A204.1 (cell line): ENCODE results near the gene SLC25A17.
"Not testable (repeated sequence)": the region's sequence is repeated elsewhere in the genome, so short reads cannot be mapped to it uniquely, and the experiment has no call there.

Source experiments
- FAIRE-seq: peaks from 2 replicates; lab custom pipeline; 2012; peaks lifted over from hg19 to GRCh38; lab: Jason Lieb, UNC

The SLC25A17 gene

DNA sequence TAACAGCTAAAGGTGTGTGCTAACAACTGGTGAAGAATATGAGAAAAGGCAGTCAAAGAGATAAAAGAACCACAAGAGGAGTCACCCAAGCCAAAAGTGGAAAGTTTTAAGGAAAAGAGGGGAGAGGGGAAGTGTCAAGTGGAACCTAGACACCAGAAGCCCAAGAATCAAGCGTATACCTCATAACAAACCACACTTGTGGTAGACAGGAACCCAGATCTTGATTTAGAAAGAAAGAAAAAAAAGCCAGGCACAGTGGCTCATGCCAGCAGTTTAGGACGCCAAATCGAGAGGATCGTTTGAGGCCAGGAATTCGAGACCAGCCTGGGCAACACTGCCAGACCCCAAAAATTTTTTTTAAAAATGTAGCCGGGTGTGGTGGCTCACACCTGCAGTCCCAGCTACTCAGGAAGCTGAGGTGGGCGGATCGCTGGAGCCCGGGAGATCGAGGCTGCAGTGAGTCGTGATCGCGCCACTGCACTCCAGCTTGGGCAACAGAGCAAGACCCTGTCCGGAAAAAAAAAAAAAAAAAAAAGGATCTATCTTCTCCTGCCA, 877 bp downstream of the SLC25A17 start:
- no peak for FAIRE-seq

DNA sequence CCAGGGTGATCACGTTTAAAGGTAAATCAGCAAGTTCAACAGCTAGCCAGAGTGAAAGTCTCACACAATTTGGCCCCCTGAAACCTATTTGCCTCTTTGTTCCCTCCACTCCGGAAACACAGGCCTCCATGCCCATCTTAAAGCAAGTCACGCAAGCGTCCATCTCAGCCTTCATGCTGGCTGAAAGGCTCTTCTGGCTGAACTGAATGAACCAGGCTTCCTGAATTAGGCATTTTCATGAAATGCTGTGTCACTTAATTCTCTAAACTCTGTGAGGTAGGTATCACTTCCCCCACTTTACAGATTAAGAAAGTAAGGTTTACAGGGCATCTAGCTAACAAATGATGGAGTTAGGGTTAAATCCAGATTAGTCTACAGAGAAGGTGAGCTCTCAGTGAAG, 1.4 kb downstream of the SLC25A17 start:
- no peak for FAIRE-seq

DNA sequence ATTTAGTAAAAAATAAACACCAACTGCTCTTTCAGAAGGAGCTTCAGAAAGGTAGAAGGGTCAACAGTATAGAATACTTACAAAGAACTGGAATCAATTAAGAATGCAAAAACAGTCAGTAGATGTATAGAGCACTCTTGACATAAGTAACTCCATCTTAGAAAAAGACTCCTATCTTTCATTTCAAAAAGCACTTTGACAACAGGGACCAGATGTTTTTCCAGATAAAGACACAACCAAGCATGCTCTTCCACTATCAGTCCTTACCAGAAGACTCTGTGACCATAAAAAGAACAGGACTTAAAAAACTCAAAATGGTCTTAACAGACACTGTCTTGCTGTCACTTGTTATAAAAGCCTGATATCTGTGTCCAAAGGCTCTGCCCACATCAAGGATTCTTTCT, 5.2 kb downstream of the SLC25A17 start:
- no peak for FAIRE-seq

DNA sequence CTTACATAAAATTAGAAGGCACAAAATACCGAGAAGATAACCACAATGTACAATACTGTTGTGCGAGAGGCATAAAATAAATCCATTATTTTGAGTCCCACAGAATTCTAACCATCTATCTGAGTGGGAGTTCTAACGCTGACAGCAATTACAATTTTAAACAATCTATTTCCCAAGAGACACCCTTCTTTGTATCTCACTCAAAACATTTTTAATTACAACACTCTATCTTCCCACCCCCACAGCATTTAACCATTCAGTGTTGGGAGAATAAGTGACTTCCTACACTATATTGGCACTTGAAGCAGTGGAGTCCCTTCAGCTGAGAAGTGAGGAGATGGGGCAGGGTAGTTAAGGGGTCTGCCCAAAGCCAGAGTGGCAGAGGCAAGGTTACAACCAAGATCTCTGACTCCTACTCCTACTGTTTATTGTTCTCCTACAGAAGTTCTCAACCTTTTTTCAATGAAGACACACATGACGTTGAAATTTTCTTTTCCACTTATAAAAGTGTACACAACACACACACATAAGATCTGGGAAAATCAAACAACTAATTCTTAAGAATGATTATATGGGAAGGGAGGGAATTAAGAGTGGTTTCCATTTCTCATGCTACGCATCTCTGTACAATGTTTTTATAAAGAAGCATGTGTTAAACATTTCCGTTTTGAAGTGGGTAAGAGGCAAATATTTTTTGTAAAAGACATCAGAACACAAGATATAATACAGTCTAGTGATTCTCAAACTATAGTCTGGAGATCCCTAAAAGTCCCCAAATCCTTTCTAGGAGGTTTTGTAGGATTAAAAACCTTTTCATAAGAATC, 10.9 kb downstream of the SLC25A17 start:
- FAIRE-seq, result no peak

DNA sequence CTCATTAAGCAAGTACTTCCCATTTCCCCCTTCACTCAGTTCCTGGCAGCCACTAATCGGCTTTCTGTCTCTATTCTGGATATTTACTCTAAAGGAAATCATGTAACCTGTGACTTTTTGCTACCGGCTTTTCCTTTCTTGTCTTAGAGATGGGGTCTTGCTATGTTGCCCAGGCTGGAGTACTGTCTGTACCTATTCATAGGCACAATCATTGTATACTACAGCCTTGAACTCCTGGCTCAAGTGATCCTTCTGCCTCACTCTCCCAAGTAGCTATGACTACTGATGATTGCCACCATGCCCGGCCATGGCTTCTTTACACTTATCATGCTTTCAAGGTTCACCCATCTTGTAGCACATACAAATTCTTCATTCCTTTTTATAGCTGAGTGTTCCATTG, 12.4 kb downstream of the SLC25A17 start:
- no peak for FAIRE-seq

DNA sequence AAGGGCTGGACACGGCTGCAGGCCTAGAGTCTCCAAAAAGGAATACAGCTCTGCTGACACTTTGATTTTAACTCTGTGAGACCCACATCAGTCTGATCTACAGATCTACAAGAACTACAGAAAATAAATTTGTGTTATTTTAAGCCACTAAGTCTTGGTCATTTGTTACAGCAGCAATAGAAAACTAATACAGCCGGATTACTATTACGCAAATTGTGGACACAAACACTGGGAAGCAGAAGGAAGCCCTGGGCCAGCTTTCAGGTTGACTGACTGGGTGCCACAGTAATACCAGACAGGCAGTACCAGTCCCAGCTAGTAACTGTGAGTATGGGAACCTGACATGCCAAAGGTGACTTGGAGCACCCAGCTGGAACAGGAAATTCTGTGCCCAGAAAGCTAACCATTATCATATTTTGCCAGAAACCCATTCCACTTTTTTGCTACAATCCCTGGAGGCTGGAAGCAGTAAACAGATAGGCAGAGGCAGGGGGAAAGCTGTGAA, 13.4 kb downstream of the SLC25A17 start:
- FAIRE-seq, result no peak

DNA sequence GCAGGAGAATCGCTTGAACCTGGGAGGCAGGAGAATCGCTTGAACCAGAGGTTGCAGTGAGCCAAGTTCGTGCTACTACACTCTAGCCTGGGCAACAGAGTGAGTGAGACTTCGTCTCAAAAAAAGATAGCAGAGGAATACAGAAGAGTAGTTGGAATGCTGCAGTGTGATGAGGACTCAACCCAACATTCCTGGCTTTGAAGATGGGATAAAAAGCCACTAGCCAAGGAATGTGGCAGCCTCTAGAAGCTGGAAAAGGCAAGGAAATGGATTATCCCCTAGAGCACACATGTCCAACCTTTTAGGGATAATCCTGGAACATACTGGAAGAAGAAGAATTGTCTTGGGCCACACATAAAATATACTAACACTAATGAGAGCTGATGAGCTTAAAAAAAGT, 13.9 kb downstream of the SLC25A17 start:
- FAIRE-seq, result no peak

DNA sequence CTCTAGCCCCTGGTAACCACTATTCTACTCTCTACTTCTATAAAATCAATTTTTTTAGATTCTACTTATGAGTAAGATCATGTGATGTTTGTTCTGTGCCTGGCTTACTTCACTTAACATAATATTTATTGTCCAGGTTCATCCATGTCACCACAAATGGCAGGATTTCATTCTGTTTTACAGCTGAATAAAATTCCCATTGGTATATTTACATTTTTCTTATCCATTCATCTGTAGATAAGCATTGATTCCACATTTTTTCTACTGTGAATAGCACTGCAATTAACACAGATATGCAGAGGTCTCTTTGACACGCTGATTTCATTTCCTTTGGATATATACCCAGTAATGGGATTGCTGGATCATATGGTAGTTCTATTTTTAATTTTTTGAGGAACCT, 15.8 kb downstream of the SLC25A17 start:
- FAIRE-seq, result no peak

DNA sequence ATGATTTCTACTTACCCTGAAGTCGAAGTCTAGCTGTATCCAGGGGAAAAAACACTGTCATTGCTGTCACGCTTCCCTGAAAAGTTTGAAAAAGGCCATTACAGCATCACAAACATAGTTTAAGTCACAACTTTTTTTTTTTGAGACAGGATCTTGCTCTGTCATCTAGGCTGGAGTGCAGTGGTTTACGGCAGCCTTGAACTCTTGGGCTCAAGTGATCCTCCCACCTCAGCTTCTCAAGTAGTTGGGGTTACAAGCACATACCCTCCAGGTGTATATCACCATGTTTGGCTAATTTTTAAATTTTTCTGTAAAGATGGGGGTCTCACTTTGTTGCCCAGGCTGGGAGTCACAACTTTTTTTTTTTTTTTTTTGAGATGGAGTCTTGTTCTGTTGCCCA, 20.1 kb downstream of the SLC25A17 start:
- no peak for FAIRE-seq

DNA sequence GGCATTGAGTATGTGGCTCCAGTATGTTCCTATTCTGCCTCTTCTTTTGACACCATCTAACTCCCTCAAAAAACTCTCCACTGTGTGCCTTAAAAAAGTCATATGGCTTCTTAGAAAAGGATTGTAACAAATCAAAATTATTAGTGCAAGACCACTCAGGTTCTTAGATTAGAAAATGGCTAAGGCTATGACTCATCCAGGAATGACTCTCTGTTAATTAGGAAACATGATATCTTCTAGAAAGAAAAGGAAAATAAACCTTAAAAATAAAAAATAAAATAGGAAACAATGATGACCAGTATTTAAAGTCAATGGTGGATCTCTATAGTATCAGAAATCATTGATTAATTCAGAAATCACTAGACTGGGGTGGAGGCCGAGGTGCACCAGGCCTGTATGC, 21.7 kb downstream of the SLC25A17 start:
- FAIRE-seq, result no peak

DNA sequence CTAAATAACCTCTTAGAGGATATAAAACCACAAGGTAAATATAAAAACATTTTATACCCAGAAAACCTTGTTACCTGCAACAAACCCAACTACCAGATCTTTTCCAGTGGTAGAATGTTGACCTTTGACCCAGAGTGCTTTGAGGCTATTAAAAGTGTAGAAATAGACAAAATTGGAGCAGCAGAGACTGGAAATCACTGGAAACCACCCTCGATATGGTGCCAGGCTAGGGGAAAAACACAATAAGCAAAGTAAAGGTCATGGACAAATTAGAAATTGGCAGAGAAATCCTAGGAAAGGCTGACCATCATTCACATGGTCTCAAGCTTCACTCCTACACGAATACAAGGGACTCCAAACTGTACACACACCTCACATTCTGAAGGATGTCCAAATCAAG, 26.7 kb downstream of the SLC25A17 start:
- FAIRE-seq, result no peak

DNA sequence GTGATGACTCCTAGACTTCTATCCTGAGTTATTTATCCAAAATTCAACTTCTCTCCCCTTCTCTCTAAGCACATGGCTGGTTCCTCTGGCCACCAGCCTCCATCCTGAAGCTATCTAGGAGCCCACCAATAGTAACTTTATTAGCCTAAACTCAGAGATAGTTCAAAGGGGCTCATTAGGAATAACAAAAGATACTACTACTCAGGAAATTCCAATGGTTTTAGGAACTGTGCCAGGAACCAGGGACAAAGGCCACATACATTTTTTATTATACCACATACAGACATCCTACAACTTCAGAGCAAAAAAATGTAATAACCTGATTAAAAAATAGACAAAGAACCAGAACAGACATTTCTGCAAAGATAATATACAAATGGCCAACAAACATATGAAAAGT, 27.9 kb downstream of the SLC25A17 start:
- FAIRE-seq, result no peak

DNA sequence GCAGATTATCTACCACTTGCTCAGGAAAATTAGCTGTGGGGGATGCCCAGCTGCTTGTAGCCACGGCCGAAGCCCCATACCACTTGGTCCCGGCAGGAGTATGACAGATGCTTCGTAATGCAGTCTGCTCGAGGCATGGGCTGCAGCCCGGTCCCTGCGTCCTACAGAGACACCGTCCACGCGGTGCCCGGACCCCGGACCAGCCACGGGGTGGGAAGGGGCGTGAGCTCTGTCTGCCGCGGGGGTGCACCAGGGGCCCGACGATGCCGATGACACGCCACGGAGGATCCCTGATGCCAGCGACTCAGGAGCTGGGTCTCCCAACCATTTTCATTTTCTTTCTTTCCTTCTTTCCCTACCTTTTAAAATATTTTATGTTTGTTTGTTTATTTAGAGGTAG, 30.0 kb downstream of the SLC25A17 start:
- FAIRE-seq, result no peak

DNA sequence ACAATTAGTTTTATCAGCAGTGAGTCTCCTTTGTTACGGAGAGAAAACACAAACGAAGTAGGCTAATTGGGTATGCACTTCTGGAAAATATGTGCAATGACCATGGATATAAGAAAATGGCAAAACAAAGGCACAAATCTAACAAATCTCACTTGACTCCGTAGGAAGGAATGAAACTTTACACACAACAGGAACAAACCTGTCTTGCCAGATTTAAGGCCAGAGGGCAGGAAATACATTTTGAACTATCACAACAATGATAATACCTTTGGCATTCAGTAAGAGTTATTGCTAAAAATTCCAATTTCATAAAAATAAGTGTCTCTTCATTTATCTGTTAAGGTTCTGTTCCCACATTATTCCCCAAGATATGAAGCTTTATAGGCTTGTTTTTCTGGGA, 36.6 kb downstream of the SLC25A17 start:
- no peak for FAIRE-seq

DNA sequence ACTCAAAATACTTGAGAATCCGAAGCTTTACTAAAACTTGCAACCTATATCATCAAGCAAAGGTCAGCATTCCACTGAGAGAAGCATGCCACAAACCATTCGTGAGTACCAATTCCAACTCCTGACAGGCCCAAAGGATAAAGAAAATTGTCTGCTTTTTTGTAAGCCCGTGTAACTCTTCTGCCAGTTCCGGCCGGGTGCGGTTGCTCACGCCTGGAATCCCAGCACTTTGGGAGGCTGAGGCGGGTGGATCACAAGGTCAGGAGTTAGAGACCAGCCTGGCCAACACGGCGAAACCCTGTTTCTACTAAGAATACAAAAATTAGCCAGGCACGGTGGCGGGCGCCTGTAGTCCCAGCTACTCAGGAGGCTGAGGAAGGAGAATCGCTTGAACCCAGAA, 37.4 kb downstream of the SLC25A17 start:
- not testable (repeated sequence) for FAIRE-seq

DNA sequence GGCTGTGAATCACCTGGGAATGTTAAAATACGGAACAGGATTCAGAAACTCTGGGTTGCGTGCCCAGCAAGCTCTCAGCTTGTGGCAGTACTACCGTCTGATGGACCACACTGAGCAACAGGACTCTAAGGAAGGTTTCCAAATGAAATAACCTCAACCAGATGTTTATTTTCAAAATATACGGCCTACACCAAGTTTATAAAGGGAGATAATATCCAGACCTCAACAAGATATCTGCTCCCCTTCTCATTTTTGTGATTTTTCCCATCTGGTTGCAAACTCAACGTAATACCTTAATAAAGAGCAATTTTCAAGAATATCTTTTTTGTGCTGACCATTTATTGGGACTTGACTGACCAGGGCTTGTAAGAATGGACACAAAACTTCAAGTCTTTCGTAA, 49.4 kb downstream of the SLC25A17 start:
- no peak for FAIRE-seq

DNA sequence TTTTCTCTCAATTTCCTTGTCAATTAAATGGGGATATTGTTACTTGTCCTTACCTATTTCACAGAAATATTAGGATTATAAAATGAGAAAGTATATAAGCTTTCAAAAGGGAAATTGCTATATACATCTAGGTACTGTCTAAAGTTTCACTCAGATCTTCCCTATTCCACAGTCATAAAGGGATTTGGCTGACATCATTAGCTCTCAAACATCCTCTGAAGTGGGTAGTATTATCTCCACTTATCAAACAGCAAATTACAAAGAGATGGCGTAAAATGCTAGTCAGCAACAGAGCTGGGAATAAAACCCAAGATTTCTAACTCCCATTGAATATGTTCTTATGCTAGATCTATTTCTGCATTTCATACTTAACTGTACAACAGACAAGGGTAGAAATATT, 50.9 kb downstream of the SLC25A17 start:
- FAIRE-seq, result no peak

DNA sequence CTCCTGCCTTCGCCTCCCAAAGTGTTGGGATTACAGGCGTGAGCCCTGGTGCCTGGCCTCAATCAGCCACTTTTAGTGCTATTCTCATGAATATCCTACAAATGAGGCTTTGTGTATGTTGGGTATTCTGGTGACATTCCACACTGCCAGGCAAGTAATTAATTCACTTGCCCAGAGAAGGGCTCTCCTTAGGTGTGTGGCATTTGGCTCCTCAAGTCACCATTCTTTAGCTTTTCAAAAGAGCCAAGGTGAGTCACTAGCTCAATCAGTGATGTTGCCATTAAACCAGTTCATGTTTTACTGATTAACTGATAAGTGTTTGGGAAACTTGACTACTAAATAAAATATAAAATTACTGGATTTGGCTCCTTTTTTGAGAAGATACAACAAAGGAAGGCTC, 52.2 kb downstream of the SLC25A17 start:
- FAIRE-seq, result no peak

DNA sequence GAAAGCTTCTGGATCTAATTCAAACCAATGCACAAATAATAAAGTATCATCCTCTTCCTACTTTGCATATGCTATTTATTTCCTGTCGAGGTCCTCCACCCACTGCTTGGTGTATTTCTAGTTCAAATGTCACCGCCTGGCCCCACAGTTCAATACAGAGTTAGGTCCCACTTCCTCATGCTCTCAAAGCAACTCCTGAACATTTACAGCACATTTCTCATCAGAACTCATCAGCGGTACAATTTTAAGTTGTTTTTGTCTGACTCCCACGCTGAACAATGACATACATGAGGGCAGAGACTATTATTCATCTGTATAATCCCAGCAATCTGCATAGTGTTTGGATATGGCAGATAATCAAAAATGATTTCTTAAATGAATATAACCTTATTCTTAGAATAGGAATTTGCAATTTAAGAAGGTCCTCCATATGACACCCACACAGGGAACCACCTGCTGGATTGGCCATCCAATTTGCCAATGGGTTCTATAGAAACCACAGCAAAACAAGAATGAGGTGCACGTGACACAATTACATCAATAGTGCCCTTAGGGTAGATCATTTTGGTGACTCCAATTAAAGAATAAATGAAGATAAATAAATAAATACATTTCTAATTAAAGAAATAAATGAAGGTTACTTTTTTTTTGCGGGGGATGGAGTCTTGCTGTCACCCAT, 54.2 kb downstream of the SLC25A17 start:
- no peak for FAIRE-seq

DNA sequence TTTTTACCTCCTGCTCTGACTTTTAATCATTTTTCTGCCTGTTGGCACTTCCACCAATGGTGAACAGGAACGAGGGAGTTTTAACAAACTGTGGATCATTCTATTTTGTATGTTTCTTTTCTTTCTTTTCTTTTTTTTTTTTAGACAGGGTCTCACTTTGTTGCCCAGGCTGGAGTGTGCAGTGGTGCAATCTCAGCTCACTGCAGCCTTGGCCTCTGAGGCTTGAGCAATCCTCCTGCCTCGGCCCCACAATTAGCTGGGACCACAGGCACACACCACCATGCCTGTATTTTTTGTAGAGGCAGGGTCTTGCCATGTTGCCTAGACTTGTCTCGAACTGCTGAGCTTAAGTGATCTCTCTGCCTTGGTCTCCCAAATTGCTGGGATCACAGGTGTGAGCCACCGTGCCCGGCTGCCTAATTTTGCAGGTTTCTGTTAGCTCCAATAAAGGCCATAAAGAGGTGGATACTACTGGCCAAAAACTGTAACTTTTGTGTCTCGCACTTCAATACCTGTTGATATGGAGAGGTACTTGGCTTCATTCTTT, 59.8 kb downstream of the SLC25A17 start:
- no peak for FAIRE-seq

DNA sequence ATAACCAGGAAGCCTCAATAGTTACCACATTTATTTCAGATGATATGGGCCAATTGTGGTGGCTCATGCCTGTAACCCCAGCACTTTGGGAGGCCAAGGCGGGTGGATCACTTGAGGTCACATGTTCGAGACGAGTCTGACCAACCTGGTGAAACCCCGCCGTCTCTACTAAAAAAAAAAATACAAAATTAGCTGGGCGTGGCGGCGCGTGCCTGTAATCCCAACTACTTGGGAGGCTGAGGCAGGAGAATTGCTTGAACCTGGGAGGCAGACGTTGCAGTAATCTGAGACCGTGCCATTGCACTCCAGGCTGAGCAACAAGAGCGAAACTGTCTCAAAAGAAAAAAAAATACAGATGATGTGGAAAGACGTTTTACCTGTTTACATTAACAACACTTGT, 60.3 kb downstream of the SLC25A17 start:
- FAIRE-seq, result not testable (repeated sequence)

DNA sequence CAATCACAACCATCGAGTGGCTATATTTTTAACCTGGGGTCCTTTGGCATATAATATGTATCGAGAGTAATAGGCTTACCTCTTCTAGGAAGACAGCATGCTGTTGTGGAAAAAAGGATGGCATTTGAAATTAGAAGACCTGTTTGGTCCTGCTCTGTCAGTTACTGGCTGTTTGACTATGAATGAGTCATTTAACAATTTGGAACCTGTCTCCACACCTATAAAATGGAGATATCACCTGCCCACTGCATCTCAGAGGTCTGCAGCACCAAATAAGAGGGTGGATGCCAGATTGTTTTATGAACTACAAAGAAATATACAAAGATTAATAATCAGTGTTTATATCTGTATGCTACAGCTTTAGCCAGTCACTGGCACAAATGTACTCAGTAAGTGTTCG, 60.8 kb downstream of the SLC25A17 start:
- no peak for FAIRE-seq

DNA sequence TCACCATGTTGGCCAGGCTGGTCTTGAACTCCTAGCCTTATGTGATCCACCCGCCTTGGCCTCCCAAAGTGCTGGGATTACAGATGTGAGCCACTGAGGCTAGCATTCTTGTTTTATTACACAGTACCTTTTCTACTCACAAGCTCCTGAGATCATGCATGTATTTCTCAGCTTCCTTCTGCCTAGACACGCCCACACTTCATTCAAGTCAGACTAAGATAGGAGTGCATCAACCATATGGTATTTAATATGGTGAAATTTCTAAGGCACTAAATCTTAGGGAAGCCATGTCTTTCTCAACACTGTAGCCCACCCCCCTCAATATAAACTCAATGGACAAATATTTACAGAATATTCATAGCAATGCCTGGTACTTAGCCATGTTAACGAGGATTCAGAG, 62.1 kb downstream of the SLC25A17 start:
- no peak for FAIRE-seq
